SK-N-SH (cell line): Measurements from ENCODE around the gene CEP41.

Experiments used
- JUND ChIP-seq: IDR thresholded peaks from 2 replicates; pipeline ENCODE4 v1.4.0; 2012
- NRF1 ChIP-seq: IDR thresholded peaks from 2 replicates; pipeline ENCODE4 v1.6.1; 2012; ENCODE audit warnings: low read depth, mild to moderate bottlenecking, low read length
- RAD21 ChIP-seq: IDR thresholded peaks from 2 replicates; pipeline ENCODE4 v1.6.1; 2012; ENCODE audit warnings: mild to moderate bottlenecking, low read length
- TAF1 ChIP-seq: IDR thresholded peaks from 2 replicates; pipeline ENCODE4 v1.6.1; 2012; ENCODE audit warnings: low read depth, mild to moderate bottlenecking, low read length, moderate library complexity, borderline replicate concordance
- TF ChIP-seq, protein P1 (sequence below): fragments of 200-600 bp; sonication (generic); IDR thresholded peaks from 2 replicates; pipeline ENCODE4 v1.6.1; 2017; ENCODE audit warnings: antibody characterized with exemption, mild to moderate bottlenecking, moderate library complexity
- TF ChIP-seq, protein P2 (sequence below): fragments of 150-350 bp; IDR thresholded peaks from 2 replicates; pipeline ENCODE4 v1.6.1; 2016; ENCODE audit warnings: mild to moderate bottlenecking, low read depth, low read length

DNA sequence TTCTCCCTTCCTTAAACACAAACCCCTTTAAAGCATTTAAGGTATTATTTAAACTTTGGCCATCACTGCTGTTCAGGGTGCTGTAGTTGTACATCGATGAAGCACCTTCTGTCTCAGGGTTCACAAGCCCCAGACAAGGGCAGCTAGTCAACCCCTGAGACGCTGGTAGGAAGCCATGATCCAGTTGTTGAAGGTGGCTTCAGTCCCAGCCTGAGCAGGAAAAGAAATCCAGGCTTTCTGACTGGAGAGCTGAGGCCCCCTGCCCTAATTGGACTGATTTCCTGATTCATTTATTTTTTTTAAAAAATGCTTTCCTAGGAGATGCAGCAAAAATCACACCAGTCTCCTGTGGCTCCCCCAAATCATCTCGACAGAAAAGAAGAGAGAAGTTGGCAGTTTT lies 44.7 kb downstream of the CEP41 start:
- TF ChIP-seq, protein P1, sequence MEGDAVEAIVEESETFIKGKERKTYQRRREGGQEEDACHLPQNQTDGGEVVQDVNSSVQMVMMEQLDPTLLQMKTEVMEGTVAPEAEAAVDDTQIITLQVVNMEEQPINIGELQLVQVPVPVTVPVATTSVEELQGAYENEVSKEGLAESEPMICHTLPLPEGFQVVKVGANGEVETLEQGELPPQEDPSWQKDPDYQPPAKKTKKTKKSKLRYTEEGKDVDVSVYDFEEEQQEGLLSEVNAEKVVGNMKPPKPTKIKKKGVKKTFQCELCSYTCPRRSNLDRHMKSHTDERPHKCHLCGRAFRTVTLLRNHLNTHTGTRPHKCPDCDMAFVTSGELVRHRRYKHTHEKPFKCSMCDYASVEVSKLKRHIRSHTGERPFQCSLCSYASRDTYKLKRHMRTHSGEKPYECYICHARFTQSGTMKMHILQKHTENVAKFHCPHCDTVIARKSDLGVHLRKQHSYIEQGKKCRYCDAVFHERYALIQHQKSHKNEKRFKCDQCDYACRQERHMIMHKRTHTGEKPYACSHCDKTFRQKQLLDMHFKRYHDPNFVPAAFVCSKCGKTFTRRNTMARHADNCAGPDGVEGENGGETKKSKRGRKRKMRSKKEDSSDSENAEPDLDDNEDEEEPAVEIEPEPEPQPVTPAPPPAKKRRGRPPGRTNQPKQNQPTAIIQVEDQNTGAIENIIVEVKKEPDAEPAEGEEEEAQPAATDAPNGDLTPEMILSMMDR = no peak
- TF ChIP-seq NRF1 = no peak
- TF ChIP-seq, protein P2, sequence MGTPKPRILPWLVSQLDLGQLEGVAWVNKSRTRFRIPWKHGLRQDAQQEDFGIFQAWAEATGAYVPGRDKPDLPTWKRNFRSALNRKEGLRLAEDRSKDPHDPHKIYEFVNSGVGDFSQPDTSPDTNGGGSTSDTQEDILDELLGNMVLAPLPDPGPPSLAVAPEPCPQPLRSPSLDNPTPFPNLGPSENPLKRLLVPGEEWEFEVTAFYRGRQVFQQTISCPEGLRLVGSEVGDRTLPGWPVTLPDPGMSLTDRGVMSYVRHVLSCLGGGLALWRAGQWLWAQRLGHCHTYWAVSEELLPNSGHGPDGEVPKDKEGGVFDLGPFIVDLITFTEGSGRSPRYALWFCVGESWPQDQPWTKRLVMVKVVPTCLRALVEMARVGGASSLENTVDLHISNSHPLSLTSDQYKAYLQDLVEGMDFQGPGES = no peak
- TF ChIP-seq JUND = no peak
- no peak for TF ChIP-seq RAD21
- TF ChIP-seq TAF1 = no peak
